ENCODE measurements around the gene ADRA2B.

GRCh38 chr2:96109931-96110511 is 6.3 kb downstream of the ADRA2B start:
- TF ChIP-seq, protein P1, sequence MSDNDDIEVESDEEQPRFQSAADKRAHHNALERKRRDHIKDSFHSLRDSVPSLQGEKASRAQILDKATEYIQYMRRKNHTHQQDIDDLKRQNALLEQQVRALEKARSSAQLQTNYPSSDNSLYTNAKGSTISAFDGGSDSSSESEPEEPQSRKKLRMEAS (CRISPR knock-in tag; IDR thresholded peaks at IDR 0.05), result no peak
- TF ChIP-seq ZNF219 (CRISPR knock-in tag; IDR thresholded peaks at IDR 0.05; ENCODE audit: borderline replicate concordance) (no peak), ZNF121 (CRISPR knock-in tag; IDR thresholded peaks at IDR 0.05) (no peak), SOX15 (CRISPR knock-in tag; IDR thresholded peaks at IDR 0.05) (no peak), TEAD1 (CRISPR knock-in tag; IDR thresholded peaks at IDR 0.05) (no peak), USF2 (CRISPR knock-in tag; IDR thresholded peaks at IDR 0.05) (no peak), FOXP1 (CRISPR knock-in tag; IDR thresholded peaks at IDR 0.05; ENCODE audit: borderline replicate concordance) (no peak), IRF1 (CRISPR knock-in tag; IDR thresholded peaks at IDR 0.05) (no peak), CBFB (CRISPR knock-in tag; IDR thresholded peaks at IDR 0.05; ENCODE audit: low read depth) (no peak), SP1 (CRISPR knock-in tag; conservative IDR thresholded peaks at IDR 0.05) (no peak), ESRRA (CRISPR knock-in tag; IDR thresholded peaks at IDR 0.05; ENCODE audit: borderline replicate concordance) (no peak)
- TF ChIP-seq, protein P2, sequence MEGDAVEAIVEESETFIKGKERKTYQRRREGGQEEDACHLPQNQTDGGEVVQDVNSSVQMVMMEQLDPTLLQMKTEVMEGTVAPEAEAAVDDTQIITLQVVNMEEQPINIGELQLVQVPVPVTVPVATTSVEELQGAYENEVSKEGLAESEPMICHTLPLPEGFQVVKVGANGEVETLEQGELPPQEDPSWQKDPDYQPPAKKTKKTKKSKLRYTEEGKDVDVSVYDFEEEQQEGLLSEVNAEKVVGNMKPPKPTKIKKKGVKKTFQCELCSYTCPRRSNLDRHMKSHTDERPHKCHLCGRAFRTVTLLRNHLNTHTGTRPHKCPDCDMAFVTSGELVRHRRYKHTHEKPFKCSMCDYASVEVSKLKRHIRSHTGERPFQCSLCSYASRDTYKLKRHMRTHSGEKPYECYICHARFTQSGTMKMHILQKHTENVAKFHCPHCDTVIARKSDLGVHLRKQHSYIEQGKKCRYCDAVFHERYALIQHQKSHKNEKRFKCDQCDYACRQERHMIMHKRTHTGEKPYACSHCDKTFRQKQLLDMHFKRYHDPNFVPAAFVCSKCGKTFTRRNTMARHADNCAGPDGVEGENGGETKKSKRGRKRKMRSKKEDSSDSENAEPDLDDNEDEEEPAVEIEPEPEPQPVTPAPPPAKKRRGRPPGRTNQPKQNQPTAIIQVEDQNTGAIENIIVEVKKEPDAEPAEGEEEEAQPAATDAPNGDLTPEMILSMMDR (IDR thresholded peaks at IDR 0.05), result no peak
- TF ChIP-seq, protein P3, sequence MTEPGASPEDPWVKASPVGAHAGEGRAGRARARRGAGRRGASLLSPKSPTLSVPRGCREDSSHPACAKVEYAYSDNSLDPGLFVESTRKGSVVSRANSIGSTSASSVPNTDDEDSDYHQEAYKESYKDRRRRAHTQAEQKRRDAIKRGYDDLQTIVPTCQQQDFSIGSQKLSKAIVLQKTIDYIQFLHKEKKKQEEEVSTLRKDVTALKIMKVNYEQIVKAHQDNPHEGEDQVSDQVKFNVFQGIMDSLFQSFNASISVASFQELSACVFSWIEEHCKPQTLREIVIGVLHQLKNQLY (CRISPR knock-in tag; IDR thresholded peaks at IDR 0.05), result no peak

All from WTC11 (cell line).